GM19025 (cell line): ENCODE results near the gene CCR6.

Experiments used
- ATAC-seq: cut with Tn5 transposase; IDR thresholded peaks from one replicate; pipeline ENCODE4 v1.9.1; 2021; ENCODE audit warnings: mild to moderate bottlenecking, low read depth, moderate library complexity; ENCODE audit not compliant: unreplicated experiment

CCR6 gene

GRCh38 chr6:167118839-167119238 lies 4.1 kb upstream of the CCR6 start:
- ATAC-seq: no peak

DNA sequence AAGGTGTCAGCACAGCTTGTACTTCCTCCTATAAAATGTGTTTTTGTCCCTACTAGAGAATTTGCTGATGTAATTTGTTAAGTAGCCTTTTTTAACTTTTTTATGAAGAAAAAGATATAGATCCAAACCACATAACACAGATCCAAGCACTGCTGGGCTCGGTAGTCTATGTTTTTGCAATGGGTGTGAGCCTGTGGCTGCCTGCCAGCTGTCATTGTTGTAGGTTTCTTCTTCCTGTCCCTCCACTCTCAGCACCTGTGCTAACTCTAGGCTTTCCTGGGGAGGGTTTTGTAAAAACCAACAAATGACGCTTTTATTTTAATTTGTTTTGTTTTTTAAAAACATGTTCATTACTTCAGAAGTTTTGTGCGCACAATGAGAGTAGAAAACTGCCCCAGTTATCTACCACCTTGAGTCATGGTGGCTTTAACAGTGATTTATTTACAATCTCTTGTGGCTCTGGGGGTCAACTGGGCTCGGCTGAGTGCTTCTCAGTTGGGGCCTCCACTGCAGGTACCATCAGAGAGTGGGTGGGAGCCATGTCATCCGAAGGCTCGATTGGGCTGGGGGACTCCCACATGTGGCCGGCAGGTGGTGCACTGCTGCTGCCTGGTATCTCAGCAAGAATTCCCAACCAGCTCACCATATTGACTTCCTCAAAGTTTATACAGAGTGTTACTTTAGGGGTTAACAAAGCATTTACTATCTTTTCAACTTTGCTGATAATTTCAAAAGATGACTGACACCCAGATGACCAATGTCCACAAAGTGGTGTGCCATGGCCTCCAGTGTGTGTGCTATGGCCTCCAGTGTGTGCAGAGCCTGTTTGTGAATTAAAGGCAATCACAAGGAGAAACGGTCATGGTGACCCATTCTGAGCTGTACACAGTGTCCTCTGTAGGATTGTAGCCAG lies 3.0 kb upstream of the CCR6 start:
- no peak for ATAC-seq

GRCh38 chr6:167120583-167120903 lies 2.4 kb upstream of the CCR6 start:
- no peak for ATAC-seq

GRCh38 chr6:167121335-167121841 lies 1.5 kb upstream of the CCR6 start:
- no peak for ATAC-seq

DNA sequence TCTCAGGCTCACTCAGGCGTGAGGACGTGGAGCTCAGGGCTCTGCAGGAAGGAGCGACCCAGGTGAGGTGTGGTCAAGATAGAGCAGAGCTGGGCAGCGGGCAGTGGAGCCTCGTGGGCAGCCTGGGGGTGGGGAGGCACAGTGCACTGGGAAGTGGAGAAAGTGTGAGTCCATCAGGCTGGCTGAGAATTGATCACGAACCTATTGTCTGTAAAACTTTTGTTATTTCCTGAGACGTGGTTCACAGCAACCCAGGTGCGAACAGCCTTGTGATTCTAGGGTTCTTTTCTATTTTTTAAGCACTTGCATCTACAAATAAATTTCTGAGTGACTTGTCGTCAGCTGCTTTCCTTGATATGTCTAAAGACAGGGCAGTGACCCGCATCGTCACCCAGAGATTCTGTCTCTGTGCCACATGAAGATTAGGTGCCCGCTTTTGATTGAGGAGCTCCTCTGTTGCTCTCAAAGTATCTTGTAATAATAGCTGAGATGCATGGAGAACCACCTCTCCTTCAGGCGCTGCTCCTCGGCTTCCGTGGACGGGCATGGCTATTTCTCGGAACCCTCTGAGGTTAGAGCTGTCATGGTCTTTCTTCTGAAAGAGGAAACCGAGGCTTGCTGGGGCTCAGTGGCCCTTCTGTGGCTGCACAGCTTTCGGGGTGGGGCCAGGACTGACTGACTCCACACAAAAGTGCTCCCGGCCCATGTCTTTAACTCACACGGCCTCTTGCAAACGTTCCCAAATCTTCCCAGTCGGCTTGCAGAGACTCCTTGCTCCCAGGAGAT lies 662 bp upstream of the CCR6 start:
- peak; percentile 36 for ATAC-seq

DNA sequence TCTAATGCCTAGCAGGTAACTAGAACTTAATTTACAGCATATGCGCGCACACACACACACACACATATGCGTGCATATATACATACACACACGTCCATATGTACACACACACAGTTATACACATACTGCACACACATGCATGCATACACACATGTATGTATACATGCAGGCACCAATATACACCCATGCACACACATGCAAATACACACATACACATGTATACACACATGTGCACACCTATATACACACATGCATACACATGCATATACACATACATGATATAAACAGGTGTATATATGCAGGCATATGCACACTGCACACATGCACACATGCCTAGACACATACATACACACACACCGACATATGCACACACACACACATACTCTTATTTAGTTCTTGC lies 1.9 kb downstream of the CCR6 start:
- no peak for ATAC-seq

DNA sequence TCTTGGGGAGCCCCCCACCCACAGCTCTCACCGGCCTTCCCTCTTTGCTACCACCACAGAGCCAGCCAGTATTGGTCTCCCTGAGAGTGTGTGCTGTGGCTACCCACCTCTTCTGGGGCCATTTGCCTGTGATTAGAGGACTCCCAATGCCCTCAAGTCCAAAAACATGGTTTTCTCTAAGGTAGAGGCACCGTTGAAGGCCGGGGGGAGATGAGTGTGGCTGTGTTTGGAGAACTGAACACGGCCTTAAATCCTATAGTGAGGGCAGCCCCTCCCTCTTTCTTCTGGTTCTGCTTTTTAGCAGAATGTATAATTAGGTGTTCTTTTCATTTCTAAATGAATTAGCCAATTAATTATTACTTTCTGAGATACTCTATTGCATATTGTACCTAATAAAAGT lies 2.5 kb downstream of the CCR6 start:
- ATAC-seq: no peak

DNA sequence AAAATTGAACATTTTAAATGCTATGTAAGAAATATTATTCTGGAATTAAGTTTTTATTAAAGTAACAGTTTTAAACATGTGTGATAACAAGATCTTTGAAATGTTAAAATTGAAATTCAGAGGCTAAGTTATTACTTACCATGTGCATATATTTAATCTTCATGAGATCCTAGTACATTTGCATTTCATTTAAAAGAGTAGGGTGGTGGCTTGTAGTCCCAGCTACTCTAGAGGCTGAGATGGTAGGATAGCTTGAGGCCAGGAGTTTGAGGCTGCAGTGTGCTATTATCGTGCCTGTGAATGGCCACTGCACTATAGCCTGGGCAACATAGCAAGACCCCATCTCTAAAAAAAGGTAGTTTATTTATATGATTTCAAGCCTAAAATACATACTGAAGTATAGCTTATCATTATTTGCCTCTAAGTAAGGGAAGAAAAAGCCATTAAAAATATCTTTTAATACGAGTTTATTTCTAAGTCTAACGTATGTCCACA lies 3.0 kb downstream of the CCR6 start:
- ATAC-seq: no peak

DNA sequence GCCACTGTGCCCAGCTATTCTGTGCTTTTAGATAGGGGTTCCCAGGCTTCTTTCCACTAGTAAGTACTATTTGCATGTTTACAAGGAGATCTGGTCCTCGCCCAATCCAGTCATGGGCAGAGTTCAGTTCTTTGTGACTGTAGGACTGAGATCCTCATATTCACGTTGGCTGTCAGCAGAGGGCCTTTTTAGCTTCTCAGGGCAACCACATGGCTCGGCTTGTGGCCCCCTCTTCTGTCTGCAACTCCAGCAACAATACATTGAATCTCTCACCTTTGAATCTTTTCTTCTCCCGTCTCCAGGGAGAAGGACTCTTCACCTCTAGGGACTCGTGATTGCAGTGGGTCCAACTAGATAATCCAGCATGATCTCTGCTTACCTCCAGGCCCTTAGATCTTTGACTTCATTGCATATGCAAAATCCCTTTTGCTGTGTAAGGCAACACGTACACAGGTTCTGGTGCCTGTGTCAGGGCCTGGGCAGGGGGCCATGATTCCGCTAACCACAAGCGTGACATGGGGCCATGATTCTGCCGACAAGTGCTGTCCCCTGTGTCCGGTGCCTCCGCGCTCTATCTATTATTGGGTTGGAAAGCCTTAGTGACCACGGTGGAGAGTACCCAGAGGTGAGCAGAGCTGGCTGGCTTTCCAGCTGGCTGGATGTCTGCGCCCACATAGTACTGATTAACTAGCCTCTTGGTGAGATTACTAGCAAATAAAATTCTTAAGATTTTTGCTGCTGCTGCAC lies 5.1 kb downstream of the CCR6 start:
- ATAC-seq: peak; percentile 39

GRCh38 chr6:167129159-167129558 lies 6.3 kb downstream of the CCR6 start:
- ATAC-seq: no peak

DNA sequence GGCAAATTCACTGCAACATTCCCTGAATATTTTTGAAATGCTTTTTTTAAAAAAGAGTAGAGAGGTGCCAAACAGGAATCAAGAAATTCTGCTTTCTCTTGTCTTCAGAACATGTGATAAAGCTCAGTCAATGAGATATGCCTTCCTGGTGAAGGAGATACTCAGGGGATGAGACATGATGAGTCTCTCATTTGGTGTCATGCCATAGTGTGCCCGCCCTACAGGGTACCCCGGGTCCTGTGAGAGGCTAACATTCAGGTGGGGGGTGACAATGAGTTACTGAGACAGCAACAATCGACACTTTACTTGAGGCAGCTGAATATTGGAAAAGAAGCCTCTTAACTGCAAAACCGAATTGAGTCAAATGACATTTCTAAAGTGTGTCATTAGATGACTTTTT lies 6.7 kb downstream of the CCR6 start:
- ATAC-seq: no peak

- peak; percentile 36 for ATAC-seq
Measured at GRCh38 chr6:167130008-167130677, 7.2 kb downstream of the CCR6 start.

DNA sequence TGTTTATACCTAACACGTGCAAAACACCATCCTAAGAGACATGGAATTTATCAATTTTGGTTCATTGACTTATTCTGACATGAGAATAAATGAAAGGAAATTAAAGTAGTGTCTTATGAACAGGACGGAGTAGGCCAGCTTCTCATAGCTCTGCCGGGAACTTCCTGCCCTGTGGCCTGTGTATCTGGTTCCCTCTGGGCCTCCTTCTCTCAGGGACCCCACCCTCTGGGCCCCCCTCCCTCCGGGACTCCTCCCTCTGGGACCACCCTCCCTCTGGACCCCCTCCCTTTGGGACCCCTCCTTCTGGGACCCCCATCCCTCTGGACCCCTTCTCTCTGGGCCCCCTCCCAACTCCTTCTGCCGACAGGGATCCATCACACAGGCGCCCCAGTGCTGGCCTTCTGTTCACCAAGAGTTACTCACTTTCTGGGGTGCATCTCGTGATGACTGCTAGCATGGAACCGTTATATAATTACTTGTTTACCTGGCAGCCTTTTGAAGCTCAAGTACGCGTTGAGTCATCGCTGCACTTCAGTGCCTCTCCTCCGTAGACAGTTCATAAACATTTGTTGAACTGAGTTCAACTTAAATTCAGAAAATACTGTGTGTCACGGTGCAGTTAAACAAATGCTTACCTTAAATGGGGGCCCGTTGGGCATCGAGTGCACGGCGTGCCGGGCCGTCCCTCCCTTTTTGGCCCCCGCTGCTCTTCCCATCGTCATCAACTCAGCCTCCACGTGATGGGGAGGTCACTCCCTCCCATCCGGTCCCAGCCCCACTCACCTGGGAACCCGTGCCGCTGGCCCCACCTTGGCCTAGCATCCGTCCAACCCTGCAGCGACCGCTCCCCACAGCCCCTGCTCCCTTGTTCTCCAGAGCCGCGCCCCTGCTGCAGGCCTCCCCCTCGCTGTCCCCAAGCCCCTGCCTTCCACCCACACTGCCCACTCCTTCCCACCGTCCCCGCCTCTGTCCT lies 8.1 kb downstream of the CCR6 start:
- no peak for ATAC-seq

DNA sequence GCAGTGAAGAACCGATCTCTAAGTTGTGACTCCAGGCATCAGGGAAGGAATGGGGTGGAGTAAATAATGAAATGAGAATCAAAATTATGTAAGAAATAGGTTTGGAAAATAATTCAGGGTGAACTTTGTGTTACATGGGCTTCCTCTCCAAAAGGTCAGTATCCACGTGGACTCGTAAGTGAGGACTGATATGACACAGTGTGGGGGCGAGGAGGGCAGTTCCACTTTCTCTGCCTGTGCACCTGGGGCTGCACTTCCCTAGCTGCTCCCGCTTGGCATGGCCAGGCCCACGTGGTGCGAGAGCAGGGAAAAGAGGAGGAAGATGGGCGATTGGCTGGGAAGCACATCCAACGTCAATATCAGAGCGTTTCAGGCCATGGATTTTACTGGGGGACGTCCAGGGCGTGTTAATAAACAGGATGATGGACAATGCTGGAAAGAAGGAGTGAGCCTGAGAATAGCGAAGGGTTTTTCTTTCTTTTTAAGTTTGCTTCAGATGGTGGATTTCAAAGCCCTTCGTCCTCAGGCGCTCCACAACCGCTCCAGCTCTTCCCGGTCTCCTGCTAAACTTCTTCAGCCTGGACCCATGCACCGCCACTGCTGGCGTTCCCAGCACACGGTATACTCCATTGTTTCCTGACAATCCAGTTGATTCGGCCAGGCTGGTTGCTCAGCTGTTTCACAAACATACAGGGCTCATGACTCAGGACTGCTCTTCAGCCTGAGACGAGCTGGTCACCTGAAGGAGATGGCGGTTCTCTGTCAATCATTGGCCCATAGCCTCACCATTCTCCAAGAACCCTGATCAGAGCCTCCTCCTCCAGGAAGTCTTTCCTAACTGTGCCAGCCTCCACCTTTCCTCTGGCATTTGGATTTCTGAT lies 11.8 kb downstream of the CCR6 start:
- ATAC-seq: no peak

GRCh38 chr6:167136376-167136775 lies 13.5 kb downstream of the CCR6 start:
- no peak for ATAC-seq

DNA sequence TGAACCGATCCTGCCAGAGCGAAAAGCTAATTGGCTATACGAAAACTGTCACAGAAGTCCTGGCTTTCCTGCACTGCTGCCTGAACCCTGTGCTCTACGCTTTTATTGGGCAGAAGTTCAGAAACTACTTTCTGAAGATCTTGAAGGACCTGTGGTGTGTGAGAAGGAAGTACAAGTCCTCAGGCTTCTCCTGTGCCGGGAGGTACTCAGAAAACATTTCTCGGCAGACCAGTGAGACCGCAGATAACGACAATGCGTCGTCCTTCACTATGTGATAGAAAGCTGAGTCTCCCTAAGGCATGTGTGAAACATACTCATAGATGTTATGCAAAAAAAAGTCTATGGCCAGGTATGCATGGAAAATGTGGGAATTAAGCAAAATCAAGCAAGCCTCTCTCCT lies 14.2 kb downstream of the CCR6 start:
- no peak for ATAC-seq

- no peak for ATAC-seq
Measured at GRCh38 chr6:167137881-167138280, 15.0 kb downstream of the CCR6 start.

DNA sequence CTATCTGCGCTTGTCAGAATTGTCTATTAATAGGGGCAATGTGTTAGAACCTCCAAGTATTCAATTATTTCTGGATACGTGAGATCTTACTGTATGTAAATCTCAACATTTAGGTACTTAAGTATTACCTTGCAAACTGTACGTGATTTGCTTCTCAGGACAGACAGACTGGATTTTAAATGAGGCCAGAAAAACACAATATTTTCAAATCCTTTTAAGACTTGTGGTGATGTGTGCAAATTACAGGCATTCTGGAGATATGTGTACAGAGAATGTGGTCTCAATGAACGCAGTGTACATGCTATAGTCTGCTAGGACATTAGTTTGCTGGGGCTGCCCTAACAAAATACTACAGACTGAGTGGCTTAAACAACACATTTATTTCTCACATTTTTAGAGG lies 16.9 kb downstream of the CCR6 start:
- ATAC-seq: no peak
